K562 treated with DMSO at 1 percent for 48 hours (cell line): ENCODE data around the gene RNF186. TPM values are rescaled to one million over a fixed set of nuclear protein-coding genes. Genes with fewer than 3 reads are reported as not detected.

Experiments used
- total RNA-seq: library from RNA; unstranded; fragments of 300-600 nt; gene quantifications from 2 replicates; pipeline ENCODE4 v1.2.3, GENCODE V29; 2022; ENCODE audit warnings: low replicate concordance; ENCODE audit errors: extremely low read depth

Gene RNF186, protein sequence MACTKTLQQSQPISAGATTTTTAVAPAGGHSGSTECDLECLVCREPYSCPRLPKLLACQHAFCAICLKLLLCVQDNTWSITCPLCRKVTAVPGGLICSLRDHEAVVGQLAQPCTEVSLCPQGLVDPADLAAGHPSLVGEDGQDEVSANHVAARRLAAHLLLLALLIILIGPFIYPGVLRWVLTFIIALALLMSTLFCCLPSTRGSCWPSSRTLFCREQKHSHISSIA
- not detected in 2 replicates for total RNA-seq

DNA sequence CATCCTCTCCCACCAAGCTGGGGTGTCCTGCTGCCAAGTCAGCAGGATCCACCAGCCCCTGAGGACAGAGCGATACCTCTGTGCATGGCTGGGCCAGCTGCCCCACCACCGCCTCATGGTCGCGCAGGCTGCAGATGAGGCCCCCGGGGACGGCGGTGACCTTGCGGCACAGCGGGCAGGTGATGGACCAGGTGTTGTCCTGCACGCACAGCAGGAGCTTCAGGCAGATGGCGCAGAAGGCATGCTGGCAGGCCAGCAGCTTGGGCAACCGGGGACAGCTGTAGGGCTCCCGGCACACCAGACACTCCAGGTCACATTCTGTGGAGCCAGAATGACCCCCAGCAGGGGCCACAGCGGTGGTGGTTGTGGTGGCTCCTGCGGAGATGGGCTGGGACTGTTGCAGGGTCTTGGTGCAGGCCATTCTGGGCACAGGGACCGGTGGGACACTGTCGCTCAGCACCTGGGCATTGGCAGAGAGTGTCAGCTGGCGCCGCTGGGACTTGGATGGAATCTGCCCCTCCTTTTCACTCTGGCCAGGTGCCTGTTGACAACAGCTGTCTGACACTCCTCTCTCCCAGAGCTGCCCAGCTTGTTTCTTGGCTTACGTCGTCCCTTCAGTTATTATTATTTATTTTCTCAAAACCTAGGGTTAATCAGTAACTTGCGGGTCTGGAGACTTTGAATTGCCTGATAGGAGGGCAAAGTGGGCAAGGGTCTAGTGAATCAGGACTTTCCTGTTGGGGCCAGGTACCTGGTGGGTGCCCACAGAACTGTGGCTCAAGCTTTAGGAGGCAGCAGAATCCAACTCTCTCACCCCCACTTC, at the start of gene RNF186:
Gene RNF186, minus strand, starts transcription at position 603 of the 823 bp plus-strand sequence. Its CDS starts 182 bp downstream, at position 421.

DNA sequence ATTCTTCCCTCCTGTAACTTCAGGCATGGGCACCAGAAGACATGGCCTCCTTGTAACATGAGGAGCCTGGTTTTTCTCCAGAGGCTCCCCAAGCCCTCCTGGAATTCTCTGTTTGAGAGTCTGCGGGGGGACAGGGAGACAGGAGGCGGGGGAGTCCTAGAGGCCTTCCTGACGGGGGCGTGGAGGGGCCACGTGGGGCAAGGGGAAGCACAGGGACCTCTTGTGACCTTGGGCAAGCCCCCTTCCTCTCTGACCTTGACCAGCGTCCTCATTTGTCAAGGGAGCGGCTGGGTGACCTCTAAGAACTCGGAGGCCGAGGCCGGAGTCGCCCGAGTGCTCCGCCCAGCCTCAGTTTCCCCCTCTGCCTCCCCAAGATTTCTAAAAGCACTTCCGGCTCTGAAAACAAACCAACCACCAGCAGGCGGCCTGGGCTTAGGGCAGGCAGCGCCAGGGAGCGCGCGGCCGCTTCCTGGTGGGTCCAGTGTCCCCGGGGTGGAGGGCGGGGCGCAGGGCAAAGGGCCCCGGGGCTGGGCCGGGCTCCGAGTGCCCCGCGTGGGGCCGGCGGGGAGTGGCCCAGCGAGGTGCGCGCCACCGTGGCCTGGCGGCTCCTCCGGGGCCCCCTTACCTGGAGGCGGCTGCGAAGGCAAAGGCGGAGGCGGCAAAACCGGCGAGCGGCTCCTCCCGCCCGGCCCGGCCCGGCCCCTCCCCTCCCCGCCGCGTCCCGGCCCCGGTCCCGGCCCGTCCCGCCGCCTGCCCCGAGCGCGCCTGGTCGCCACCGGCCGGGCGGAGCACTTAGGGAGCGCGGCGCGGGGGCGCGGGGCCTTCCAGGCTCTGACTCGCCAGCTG, 15.6 kb downstream of the RNF186 start, which contains the start of gene TMCO4:
Gene TMCO4, minus strand, starts transcription at position 687 of the 846 bp plus-strand sequence. CDS start 19,158 bp downstream, outside the sequence.

Other genes with a start within 250 kb of the RNF186 start
- gene NBL1, start 171.0 kb downstream of the RNF186 start, total RNA-seq = not detected in 2 replicates
- gene HTR6, start 150.4 kb downstream of the RNF186 start, total RNA-seq = not detected in 2 replicates
- not detected in 2 replicates for gene TMCO4, start 15.4 kb downstream of the RNF186 start, total RNA-seq
- not detected in 2 replicates for gene OTUD3, start 67.1 kb upstream of the RNF186 start, total RNA-seq
- not detected in 2 replicates for gene PLA2G2E, start 108.3 kb upstream of the RNF186 start, total RNA-seq
- gene PLA2G2A, start 164.3 kb upstream of the RNF186 start, total RNA-seq = not detected in 2 replicates